Limb (tissue), 2 donors: ENCODE measurements around the gene WDTC1.
"Not testable (repeated sequence)": the region's sequence is repeated elsewhere in the genome, so short reads cannot be mapped to it uniquely, and the experiment has no call there.

Experiments
- DNase-seq, 2 donors: peaks; one replicate each; pipeline ENCODE4 v3.0.0-alpha.2; 2016; ENCODE audit errors: extremely low spot score in 2 of 2

WDTC1 gene

DNA sequence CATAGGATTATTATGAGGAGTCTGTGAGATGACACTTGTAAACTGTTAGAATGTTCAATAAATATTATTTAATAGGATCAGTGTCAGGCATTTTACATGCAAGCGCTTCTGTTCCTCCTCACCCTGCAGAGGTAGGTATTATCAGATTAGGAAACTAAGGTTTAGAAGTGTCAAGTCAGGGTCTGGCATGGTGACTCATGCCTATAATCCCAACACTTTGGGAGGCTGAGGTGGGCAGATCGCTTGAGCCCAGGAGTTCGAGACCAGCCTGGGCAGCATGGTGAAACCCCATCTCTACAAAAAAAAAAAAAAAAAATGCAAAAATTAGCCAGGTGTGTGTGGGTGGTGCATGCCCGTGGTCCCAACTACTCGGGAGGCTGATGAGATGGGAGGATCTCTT, 9.2 kb downstream of the WDTC1 start:
- not testable (repeated sequence) for DNase-seq

DNA sequence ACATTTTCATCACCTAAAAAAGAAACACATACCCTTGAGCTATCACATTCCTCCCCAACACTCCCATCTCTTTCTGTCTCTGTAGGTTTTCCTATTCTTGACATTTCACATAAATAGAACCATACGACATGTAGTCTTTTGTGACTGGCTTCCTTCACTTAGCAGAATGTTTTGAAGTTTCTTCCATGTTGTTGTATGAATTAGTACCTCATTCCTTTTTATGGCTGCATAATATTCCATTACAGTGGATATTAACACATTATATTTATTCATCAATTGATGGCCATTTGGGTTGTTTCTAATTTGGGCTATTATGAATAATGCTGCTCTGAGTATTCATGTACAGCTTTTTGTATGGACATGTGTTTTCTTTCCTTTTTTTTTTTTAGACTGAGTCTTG, 11.8 kb downstream of the WDTC1 start:
- DNase-seq: no peak

DNA sequence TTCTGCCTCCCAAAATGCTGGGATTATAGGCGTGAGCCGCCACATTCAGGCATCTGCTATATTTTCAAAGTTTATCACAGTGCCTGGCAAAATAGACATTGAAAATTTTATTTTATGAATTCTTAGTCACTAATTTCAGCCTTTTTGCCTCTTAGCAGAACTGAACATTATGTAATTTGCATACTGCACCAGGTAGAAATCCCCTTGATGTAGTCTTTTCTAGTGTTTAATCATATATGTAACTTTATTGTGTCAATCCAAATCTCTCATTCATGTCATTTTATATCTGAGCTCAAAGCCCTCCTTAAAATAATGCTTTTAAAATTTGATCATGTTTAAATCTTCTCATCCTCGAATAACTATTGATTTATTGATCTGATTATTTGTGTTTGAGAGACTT, 19.2 kb downstream of the WDTC1 start:
- DNase-seq: no peak

DNA sequence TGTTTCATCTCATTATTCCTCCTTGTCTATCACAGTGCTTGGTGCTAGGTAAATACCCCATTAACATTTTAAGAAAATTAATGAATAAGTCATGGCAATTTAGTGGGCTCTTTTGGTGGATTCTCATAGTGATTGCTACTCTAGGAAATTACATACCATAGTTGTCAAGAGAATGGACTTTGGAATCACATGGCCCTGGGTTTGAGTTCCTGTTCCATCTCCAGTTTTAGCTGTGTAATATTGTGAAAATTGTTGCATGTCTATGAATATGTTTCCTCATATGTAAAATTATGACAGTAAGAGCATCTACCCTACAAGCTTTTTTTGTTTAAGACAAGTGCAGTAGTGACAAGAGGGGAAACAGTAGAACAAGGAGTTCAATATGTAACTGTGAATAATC, 20.7 kb downstream of the WDTC1 start:
- no peak for DNase-seq

DNA sequence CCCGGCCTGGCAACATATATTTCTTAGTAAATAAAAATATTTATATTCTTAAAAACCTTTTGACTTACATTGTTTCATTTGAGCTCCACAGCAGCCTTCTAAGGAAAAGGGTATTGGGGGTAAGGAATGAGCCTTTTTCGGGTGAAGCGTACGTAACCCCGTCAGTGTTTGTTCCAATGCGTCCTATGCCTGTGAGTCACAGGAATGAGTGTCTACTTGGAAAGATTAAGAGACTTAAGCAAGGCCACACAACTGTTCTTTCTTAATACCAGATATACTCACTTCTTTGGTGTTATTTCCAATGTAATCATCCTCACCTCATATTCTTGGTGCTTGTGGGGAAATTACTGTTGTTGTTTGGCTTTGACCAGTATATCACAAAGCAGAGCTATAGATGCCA, 22.7 kb downstream of the WDTC1 start:
- no peak for DNase-seq

DNA sequence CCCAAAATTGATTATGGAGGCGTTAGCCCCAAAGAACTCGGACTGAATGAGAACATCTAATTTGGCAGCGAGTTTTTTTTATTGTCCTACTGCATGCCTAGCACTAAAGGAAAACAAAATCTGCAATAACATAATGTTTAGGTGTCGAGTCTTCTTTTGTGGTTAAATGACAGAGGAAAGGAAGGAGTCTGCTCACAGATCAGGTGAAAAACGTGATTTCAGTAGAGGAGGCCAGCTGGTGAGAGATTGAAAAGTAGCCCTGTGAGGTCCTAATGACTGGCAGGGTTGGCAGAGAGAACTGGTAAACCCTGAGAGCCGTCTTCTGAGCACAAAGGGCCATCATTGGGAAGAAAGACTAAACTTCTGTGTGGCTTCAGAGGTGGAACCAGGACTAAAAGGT, 24.2 kb downstream of the WDTC1 start:
- no peak for DNase-seq

DNA sequence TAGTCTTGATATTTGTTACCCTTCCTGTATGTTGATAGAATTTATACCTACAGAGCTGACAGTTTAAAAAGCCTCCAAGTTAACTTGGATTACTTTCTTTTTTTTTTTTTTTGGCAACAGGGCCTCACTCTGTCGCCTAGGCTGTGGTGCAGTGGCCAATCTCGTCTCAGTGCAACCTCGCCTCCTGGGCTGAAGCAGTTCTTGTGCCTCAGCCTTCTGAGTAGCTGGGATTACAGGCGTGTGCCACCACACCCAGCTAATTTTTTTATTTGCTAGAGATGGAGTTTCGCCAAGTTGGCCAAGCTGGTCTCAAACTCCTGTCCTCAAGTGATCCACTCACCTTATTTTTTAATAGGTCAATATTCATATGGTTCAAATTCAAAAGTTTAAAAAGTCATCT, 32.7 kb downstream of the WDTC1 start:
- no peak for DNase-seq

DNA sequence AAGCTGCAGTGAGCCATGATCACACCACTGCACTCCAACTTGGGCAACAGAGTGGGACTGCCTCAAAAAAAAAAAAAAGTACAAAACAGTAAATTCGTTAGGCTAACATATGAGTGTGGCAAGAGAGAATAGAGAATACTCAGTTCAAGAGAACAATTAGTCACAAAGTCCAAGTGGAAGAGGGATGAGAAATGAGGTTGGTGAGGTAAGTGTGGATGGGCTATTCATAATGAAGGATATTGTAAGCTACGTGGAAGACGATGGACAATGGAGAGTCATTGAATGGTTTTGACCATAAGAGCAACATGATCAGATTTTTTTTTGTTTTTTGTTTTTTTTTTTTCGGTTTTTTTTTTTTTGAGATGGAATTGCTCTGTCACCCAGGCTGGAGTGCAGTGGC, 34.8 kb downstream of the WDTC1 start:
- no peak for DNase-seq

DNA sequence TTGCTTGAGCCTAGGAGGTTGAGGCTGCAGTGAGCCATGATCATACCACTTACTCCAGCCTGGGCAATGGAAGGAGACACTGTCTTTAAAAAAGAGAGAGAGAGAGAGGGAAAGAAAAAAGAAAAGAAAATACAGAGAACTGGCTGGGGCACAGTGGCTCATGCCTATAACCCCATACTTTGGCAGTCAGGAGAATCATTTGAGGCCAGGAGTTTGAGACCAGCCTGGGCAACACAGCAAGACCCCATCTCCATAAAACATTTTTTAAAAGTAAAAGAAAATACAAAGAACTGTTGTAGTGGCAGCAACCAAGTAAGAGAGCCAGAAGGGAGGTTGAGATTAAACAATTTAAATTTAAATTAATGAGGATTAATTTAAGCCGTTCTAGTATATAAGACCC, 39.8 kb downstream of the WDTC1 start:
- no peak for DNase-seq

DNA sequence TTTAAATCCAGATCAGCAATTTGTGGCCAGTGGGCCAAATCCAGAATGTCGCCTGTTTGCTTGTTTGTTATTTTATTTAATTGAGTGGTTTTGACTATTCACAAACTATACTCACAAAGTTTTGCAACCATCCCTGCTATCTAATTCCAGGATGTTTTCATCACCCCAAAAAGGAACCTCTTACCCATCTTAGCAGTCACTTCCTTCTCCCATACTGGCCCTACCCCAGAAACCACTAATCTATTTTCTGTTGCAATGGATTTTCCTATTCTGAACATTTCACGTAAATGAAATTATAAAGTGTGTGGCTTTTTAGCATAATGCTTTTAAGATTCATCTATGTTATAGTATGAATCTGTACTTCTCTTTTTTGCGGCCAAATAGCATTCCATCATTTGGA, 41.3 kb downstream of the WDTC1 start:
- DNase-seq: no peak

DNA sequence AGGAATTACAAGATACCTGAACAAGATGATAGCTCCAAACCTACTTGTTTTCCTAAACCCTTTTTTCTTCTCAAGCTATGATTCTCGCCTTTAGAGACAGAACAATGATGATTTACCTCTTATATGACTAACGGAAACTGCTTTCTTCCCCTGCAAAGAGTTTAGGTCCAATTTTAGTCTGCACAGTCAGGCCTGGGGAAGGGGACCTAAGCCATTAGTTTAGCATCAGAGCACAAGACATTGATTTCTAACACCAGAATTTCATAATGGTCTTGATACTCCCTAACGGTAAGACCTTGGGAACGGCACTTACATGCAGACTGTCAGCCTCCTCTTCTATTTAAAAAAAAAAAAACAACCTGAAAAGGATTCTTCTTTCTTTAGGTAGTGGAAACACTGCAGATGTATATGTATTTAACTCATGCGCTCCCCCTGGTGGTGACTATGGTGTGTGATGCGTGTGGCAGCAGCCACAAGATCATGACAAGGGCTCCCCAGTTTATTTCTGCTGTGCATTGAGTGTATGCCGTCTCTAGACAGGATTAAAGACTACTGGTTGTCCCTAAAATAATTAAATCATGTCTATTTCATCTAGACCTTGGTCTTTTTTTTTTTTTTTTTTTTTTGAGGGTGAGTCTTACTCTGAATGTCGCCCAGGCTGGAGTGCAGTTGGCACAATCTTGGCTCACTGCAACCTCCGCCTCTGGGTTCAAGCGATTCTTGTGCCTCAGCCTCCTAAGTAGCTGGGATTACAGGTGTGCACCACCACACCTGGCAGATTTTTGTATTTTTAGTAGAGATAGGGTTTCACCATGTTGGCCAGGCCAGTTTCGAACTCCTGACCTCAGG, 50.2 kb downstream of the WDTC1 start:
- DNase-seq: peak; percentile 80 to 90

DNA sequence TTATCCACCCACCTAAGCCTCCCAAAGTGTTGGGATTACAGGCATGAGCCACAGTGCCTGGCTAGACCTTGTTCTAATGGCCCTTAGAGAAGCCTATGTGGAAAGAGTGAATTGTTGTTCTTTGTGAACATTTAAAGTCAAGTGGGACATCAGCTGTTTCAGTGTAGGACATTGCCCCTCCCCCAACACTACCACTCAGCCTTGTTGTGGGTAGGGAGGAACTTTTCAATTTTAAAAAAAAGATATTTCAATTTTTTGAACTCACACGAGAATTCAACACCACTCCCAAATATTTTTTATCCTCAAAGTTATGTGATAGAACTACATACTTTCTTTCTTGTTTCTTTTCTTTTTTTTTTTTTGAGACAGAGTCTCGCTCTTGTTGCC, 50.8 kb downstream of the WDTC1 start:
- no peak for DNase-seq

DNA sequence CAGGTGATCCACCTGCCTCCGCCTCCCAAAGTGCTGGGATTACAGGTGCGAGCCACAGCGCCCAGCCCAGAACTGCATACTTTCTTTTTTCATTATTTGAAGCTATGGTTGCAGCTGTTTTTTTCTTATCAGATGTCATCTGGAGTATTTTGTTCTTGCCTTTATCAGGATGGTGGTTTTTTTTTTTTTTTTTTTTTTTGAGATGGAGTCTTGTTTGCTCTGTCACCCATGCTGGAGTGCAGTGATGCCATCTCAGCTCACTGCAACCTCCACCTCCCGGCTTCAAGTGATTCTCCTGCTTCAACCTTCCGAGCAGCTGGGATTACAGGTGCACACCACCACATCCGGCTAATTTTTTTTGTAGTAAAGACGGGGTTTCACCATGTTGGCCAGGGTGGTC, 51.4 kb downstream of the WDTC1 start:
- not testable (repeated sequence) for DNase-seq

DNA sequence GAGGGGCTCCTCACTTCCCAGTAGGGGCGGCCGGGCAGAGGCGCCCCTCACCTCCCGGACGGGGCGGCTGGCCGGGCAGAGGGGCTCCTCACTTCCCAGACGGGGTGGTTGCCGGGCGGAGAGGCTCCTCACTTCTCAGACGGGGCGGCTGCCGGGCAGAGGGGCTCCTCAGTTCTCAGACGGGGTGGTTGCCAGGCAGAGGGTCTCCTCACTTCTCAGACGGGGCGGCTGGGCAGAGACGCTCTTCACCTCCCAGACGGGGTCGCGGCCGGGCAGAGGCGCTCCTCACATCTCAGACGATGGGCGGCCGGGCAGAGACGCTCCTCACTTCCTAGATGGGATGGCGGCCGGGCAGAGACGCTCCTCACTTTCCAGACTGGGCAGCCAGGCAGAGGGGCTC, 54.7 kb downstream of the WDTC1 start:
- DNase-seq: not testable (repeated sequence)

DNA sequence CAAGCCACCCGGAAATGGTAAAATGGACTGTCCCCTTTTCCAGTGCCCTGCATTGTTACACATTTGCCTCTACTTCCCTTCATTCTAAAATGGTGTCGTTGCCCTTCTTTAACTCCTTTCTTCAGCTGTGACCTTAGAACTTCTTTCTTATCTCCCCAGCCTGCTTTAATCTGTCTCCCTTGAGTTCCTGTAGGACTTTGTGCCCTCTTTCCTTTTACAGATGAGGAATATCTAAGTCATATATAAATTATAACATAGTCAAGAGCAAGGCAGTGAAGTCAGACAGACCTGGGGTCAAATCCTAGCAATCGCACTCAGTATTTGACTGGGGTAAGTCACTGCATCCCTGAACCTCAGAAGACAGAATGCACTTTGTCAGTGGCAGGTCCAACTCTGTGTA, 56.1 kb downstream of the WDTC1 start:
- DNase-seq: no peak

DNA sequence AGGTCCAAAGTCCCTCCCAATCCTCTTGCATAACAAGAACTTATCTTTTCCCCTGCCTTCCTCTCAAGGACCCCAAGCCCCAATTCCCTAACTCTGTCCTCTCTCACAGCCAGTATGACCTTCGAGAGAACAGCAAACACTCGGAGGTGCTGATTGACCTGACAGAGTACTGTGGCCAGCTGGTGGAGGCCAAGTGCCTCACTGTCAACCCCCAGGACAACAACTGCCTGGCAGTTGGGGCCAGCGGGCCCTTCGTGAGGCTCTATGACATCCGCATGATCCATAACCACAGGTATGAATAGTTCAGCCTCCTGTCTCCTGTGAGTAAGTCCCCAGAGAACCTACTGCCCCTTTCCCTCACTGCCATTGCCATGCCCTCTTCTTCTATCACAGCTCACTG, 57.7 kb downstream of the WDTC1 start:
- no peak for DNase-seq

DNA sequence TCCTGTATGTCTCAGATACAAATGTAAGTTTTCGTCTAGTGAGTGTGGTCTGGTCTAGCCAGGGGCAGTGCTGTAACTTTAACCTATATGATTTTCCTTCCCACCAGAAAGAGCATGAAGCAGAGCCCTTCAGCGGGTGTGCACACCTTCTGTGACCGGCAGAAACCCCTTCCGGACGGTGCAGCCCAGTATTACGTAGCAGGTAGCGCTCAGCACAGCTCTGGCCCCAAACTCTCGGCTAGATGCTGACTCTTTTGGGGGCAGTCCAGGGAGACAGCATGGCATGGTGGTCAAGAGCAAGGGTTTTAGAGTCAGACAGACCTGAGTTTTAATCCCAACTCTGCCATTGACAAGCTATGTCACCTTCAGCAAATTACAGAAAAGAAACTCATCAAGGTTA, 59.5 kb downstream of the WDTC1 start:
- DNase-seq: no peak

DNA sequence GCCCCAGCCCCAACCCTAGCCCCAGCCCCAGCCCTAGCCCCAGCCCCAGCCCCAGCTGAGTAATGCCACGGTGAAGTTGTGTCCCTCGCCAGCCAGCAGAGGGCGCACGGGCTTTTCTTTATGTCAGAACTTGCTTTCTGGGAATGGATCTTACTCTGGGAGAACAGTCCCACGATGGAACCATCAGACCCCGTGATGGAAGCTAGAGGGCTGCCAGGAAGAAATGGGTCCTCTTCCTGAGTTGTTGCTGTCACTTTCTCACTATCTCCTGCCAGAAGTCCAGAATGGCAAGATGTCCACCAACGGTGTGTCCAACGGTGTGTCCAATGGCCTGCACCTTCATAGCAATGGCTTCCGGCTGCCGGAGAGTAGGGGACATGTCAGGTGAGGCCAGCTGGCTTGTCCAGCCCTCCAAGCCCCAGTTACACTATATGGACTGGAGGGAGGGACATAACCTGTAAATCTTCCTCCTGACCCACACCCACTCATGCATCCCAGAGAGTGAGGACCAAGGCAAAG, 62.4 kb downstream of the WDTC1 start:
- peak; percentile 70 to 84 for DNase-seq

DNA sequence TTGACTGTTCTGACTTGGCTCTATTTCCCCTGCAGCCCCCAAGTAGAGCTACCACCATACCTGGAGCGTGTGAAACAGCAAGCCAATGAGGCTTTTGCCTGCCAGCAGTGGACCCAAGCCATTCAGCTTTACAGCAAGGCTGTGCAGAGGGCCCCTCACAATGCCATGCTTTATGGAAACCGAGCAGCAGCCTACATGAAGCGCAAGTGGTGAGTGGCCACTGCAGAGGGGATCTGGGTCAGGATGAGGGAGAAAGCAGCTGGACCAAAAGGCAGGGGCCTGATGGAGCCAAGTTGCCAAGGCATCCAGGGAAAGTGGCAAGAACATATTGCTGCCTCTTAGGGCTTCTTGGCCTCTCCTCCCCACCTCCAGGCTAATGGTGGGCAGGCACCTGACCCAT, 63.5 kb downstream of the WDTC1 start:
- no peak for DNase-seq

DNA sequence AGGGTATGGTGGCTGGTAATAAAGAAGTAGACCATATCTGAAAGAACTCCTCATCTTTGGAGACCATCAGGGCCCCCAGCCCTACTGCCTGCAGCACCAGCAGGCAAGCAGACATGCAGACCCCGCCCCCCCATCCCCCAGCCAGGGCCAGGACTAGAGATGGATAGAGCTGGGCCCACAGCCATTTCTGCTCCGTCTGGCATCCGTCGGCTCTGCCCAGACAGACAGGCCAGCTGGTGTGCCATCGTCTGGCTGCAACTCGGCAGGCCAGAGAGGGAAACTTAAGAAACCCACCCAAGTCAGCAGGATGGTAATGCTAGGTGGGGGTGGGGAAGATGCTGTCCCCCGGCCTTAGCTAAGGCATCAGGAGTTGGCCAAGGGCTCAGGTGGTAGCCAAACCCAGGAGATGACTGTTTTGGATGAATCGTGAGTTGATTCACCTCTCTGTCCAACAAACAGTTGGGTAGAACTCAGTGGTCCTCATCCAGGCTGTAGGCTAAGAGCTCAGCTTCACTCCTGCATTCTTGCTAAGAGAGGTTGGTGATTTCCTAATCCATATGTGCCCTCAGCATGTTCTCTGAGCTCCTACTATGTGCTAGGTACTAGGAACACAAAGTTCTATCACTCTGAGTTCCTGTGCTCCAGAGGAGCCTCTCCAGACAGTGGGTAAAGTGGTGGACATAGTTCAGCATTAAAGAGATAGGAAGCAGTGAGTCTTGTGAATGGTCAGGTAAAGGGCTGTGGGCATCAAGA, 64.4 kb downstream of the WDTC1 start:
- DNase-seq: no peak

DNA sequence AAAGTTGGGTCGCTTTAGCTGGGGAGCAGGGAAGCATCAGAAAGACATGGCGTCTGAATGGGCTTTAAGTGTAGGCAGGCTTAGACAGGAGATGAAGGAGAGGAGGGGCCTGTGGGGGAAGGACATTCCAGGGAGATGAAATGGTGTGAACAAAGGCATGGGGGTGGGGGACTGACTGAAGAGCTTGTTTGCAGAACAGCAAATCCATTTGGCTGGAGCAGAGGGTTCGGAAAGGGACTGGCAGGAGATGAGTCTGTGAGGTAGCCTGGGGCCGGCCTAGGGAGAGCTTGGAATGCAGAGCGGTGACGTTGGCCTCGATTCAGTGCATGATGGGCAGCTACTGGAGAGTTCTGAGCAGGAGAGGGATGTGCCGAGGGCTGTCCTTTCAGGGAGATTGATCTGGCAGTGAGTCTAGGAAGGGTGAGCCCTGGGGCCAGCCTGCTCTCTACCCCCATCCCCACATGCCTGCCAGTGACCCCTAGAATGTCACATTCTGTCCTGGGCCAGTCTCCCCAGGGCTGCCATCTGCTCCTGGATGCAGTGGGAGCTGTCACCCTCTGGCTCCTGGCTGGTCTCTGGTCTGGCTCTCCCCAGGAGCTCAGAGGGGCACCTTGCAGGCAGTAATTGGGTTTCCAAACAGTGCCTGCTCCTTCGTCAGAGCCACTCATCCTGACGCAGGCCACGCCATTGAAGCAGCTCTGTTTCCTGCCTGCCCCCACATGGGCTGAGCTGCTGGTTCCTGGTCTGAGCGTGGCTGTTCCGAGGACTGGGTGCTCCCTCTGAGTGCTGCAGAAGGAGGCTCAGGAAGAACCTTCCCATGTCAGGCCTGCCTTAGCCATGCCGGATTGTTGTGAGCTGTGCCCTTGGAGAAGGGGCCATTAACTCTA, 65.2 kb downstream of the WDTC1 start:
- peak; percentile 75 to 84 for DNase-seq
